GM21717 (cell line): Measurements from ENCODE around the gene PTPRB.

ENCODE experiments used
- ATAC-seq: cut with Tn5 transposase; IDR thresholded peaks from one replicate; pipeline ENCODE4 v1.9.1; 2021; ENCODE audit warnings: mild to moderate bottlenecking, moderate library complexity; ENCODE audit not compliant: unreplicated experiment

Gene PTPRB

GRCh38 chr12:70467476-70467875 lies 169.8 kb downstream of the PTPRB start:
- no peak for ATAC-seq

GRCh38 chr12:70466753-70467152 lies 170.5 kb downstream of the PTPRB start:
- ATAC-seq, result no peak
